HCT116 (cell line): ENCODE results near the gene NDST3. TPM values are rescaled to one million over a fixed set of nuclear protein-coding genes. Genes with fewer than 3 reads are reported as not detected.

Experiments
- ATAC-seq: fragments of 200-7000 bp; cut with Tn5 transposase; 2 replicates; pipeline ENCODE4 v1.9.1; 2020; ENCODE audit warnings: mild to moderate bottlenecking, moderate library complexity
- BruUV-seq: library from RNA; stranded (reverse); fragments of 400-500 nt; replicated peaks from 2 replicates; lab custom pipeline; 2021; lab: Mats Ljungman, UMichigan
- CTCF ChIA-PET: fragments of 300-600 bp; sonication (Branson Sonifier 250); formaldehyde crosslinking; loops from one replicate; lab custom pipeline; 2021; ENCODE audit warnings: antibody characterized with exemption; lab: Charles Lee
- POLR2A ChIA-PET: fragments of 300-600, 350-600 bp; sonication (Branson Sonifier 250); formaldehyde crosslinking; loops from one replicate; lab custom pipeline; 2021; ENCODE audit warnings: antibody characterized with exemption; lab: Charles Lee
- RAD21 ChIA-PET, 2 experiments: fragments of 300-600 bp; sonication (Branson Sonifier 250); formaldehyde crosslinking; loops; one replicate each; lab custom pipeline; 2023; ENCODE audit warnings: low total read pairs in 2 of 2; ENCODE audit not compliant: uncharacterized antibody in 2 of 2, unreplicated experiment in 2 of 2, low non-redundant PET in 1 of 2; lab: Charles Lee
- DNase-seq: peaks from one replicate; pipeline ENCODE4 v3.0.0-alpha.2; 2010; ENCODE audit warnings: low read depth, low spot score
- H2AFZ ChIP-seq: fragments of 200-600 bp; shearing (Covaris generic), sonication (generic); 2 replicates; pipeline ENCODE4 v1.6.1; 2017; ENCODE audit warnings: low read depth, mixed run types, mixed read lengths, antibody characterized with exemption, low read length; ENCODE audit not compliant: poor library complexity, severe bottlenecking
- H3K27ac ChIP-seq: 2 replicates; pipeline ENCODE4 v1.5.1; 2012; ENCODE audit warnings: low read depth, low read length
- H3K27me3 ChIP-seq: fragments of 200-600 bp; sonication (generic); 2 replicates; pipeline ENCODE4 v1.6.1; 2016; ENCODE audit warnings: mixed run types, low read length, mixed read lengths; ENCODE audit not compliant: insufficient read depth
- H3K36me3 ChIP-seq, 2 experiments: fragments of 200-500 bp in 1 of 2; fragments of 200-600 bp in 1 of 2; sonication (Bioruptor generic) in 1 of 2; sonication (generic) in 1 of 2; 2 replicates each; pipeline versions ENCODE4 v1.5.1 to v1.6.1; 2014 to 2016; ENCODE audit warnings: low read length in 2 of 2, inconsistent platforms in 1 of 2, mixed read lengths in 1 of 2, mixed run types in 1 of 2; ENCODE audit not compliant: insufficient read depth in 2 of 2, control insufficient read depth in 1 of 2
- H3K4me1 ChIP-seq, 2 experiments: fragments of 200-600 bp in 1 of 2; sonication (generic) in 1 of 2; 2 replicates each; pipeline versions ENCODE4 v1.5.1 to v1.6.1; 2012 to 2017; ENCODE audit warnings: low read length in 2 of 2, inconsistent platforms in 1 of 2, mild to moderate bottlenecking in 1 of 2, mixed read lengths in 1 of 2, mixed run types in 1 of 2, moderate library complexity in 1 of 2; ENCODE audit not compliant: insufficient read depth in 2 of 2, control insufficient read depth in 1 of 2
- H3K4me2 ChIP-seq: fragments of 200-600 bp; sonication (generic); 2 replicates; pipeline ENCODE4 v1.6.1; 2017; ENCODE audit warnings: mixed run types, low read length, mixed read lengths
- H3K4me3 ChIP-seq, 2 experiments: fragments of 200-600 bp in 1 of 2; sonication (generic) in 1 of 2; replicated peaks in 1 of 2; 2 replicates each; pipeline ENCODE4 v1.5.1; 2011 to 2016; ENCODE audit warnings: low read length in 2 of 2, control low read depth in 1 of 2, low read depth in 1 of 2, mild to moderate bottlenecking in 1 of 2, mixed read lengths in 1 of 2, mixed run types in 1 of 2
- H3K79me2 ChIP-seq: fragments of 200-600 bp; sonication (generic); 2 replicates; pipeline ENCODE4 v1.6.1; 2017; ENCODE audit warnings: mild to moderate bottlenecking, mixed run types, low read length, moderate library complexity, mixed read lengths; ENCODE audit not compliant: insufficient read depth
- H3K9ac ChIP-seq: fragments of 200-600 bp; sonication (generic); 2 replicates; pipeline ENCODE4 v1.6.1; 2016; ENCODE audit warnings: low read length, mixed read lengths
- H3K9me2 ChIP-seq: fragments of 200-600 bp; sonication (generic), shearing (Covaris generic); 2 replicates; pipeline ENCODE4 v1.6.1; 2017; ENCODE audit warnings: mixed run types, mild to moderate bottlenecking, moderate library complexity; ENCODE audit not compliant: insufficient read depth
- H3K9me3 ChIP-seq, 2 experiments: fragments of 200-500 bp in 1 of 2; fragments of 200-600 bp in 1 of 2; sonication (Bioruptor generic) in 1 of 2; sonication (generic) in 1 of 2; 2 replicates each; pipeline ENCODE4 v1.6.1; 2014 to 2017; ENCODE audit warnings: low read length in 2 of 2, mixed read lengths in 2 of 2, inconsistent platforms in 1 of 2, low read depth in 1 of 2, mild to moderate bottlenecking in 1 of 2, mixed run types in 1 of 2, moderate library complexity in 1 of 2; ENCODE audit not compliant: control insufficient read depth in 1 of 2, insufficient read depth in 1 of 2
- H4K20me1 ChIP-seq: fragments of 200-600 bp; sonication (generic), shearing (Covaris generic); 2 replicates; pipeline ENCODE4 v1.6.1; 2017; ENCODE audit warnings: mixed run types, mild to moderate bottlenecking, moderate library complexity; ENCODE audit not compliant: insufficient read depth
- CBX3 ChIP-seq: IDR thresholded peaks from 2 replicates; pipeline ENCODE4 v1.6.1; 2012; ENCODE audit warnings: low read depth
- EGR1 ChIP-seq: IDR thresholded peaks from 2 replicates; pipeline ENCODE4 v1.6.1; 2012; ENCODE audit warnings: low read depth
- ELF1 ChIP-seq: IDR thresholded peaks from 2 replicates; pipeline ENCODE4 v1.6.1; 2012; ENCODE audit warnings: low read depth, borderline replicate concordance
- EZH2 ChIP-seq: fragments of 200-600 bp; sonication (generic); IDR thresholded peaks from 2 replicates; pipeline ENCODE4 v1.6.1; 2017; ENCODE audit warnings: antibody characterized with exemption, mixed run types
- EZH2phosphoT487 ChIP-seq: fragments of 200-600 bp; IDR thresholded peaks from 2 replicates; pipeline ENCODE4 v1.6.1; 2018; ENCODE audit warnings: antibody characterized with exemption, borderline replicate concordance
- JUND ChIP-seq: IDR thresholded peaks from 2 replicates; pipeline ENCODE4 v1.6.1; 2012
- POLR2AphosphoS5 ChIP-seq: IDR thresholded peaks from 2 replicates; pipeline ENCODE4 v1.6.1; 2011; ENCODE audit warnings: mild to moderate bottlenecking, low read depth, low read length, moderate library complexity
- SIN3A ChIP-seq: IDR thresholded peaks from 2 replicates; pipeline ENCODE4 v1.6.1; 2012; ENCODE audit warnings: low read depth
- SRF ChIP-seq: IDR thresholded peaks from 2 replicates; pipeline ENCODE4 v1.6.1; 2012; ENCODE audit warnings: low read depth
- TCF7L2 ChIP-seq: IDR thresholded peaks from 2 replicates; pipeline ENCODE4 v1.7.0; 2011; ENCODE audit warnings: borderline replicate concordance, inconsistent platforms; ENCODE audit not compliant: insufficient read depth, insufficient read length; ENCODE audit errors: extremely low read depth
- YY1 ChIP-seq: IDR thresholded peaks from 2 replicates; pipeline ENCODE4 v1.6.1; 2011; ENCODE audit warnings: low read length, low read depth, moderate library complexity, mild to moderate bottlenecking; ENCODE audit not compliant: insufficient replicate concordance; ENCODE audit errors: extremely low read depth
- ZFX ChIP-seq: fragments of 450-650 bp; IDR thresholded peaks from 2 replicates; pipeline ENCODE4 v1.6.1; 2017
- intact Hi-C: fragments of 100-400 bp; cut with micrococcal nuclease; formaldehyde crosslinking; loops from 2 replicates; pipeline ENCODE4 v1.10.0; 2022
- total RNA-seq: library from RNA; stranded (reverse); gene quantifications from one replicate; pipeline ENCODE4 v1.2.1, GENCODE V29; 2021; ENCODE audit not compliant: unreplicated experiment
- TF ChIP-seq, protein P1 (sequence below), 3 experiments: fragments of 200-600 bp in 1 of 3; sonication (generic) in 1 of 3; IDR thresholded peaks in 2 of 3; conservative IDR thresholded peaks in 1 of 3; 2 replicates each; pipeline ENCODE4 v1.5.1; 2012 to 2017; ENCODE audit warnings: low read depth in 2 of 3, low read length in 2 of 3, antibody characterized with exemption in 1 of 3, borderline replicate concordance in 1 of 3, control low read depth in 1 of 3, mild to moderate bottlenecking in 1 of 3, mixed read lengths in 1 of 3, mixed run types in 1 of 3, moderate library complexity in 1 of 3; ENCODE audit not compliant: insufficient read depth in 1 of 3
- TF ChIP-seq, protein P2 (sequence below): IDR thresholded peaks from 2 replicates; pipeline ENCODE4 v1.6.1; 2012
- TF ChIP-seq, protein P3 (sequence below): IDR thresholded peaks from 2 replicates; pipeline ENCODE4 v1.6.1; 2011; ENCODE audit warnings: mild to moderate bottlenecking, low read length, moderate library complexity; ENCODE audit not compliant: insufficient replicate concordance; ENCODE audit errors: extremely low read depth

NDST3 gene
- total RNA-seq, 1 experiment from 2014 or later, result not detected

DNA sequence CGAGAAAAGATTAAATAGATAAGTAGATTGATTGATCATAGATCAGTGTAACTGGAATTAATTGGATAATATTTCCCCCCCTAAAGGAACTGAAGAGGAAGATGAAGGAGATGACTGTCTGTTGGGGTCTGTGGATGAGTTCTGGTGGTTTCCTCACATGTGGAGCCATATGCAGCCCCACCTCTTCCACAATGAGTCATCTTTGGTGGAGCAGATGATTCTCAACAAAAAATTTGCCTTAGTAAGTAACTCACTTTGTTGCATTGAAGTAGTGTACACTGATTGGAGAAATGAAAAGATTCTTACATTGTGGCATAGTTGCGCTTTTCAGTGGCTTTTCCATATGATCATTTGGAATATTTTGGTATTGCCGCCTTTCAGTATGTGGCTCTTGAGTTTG, 80.4 kb downstream of the NDST3 start:
- intact Hi-C loops, result no loop called here
- Histone ChIP-seq H3K9me2 (no peaks in the 10 kb centered on the region), H3K9me3 (no peaks in the 10 kb centered on the region), H3K4me2 (no peak overlapping the region), H2AFZ (no peak overlapping the region)
- POLR2A ChIA-PET, result no interaction called here
- TF ChIP-seq YY1, result no peak
- no peak for TF ChIP-seq POLR2AphosphoS5
- TF ChIP-seq TCF7L2, result no peak
- TF ChIP-seq SRF, result no peak
- no peak for TF ChIP-seq ELF1
- no peak for TF ChIP-seq JUND
- TF ChIP-seq EGR1, result no peak
- TF ChIP-seq SIN3A, result no peak
- no peak for TF ChIP-seq CBX3
- TF ChIP-seq, all 23 proteins: peak for 0
- ChIA-PET CTCF (no interaction called here), RAD21 (no interaction called here)
- Histone ChIP-seq H4K20me1 (no peaks in the 10 kb centered on the region), H3K36me3 (no peaks in the 10 kb centered on the region), H3K4me1 (0 out of 4 replicates have a peak, but pooled peaks cover 0 to 4% of the 10 kb centered on the region in 2 experiments), H3K27ac (no peak overlapping the region), H3K79me2 (no peaks in the 10 kb centered on the region), H3K27me3 (no peaks in the 10 kb centered on the region), H3K9ac (no peak overlapping the region), H3K4me3 (no peak overlapping the region)
- BruUV-seq, result no TSS peak
- no peak for DNase-seq
- no peak for ATAC-seq

DNA sequence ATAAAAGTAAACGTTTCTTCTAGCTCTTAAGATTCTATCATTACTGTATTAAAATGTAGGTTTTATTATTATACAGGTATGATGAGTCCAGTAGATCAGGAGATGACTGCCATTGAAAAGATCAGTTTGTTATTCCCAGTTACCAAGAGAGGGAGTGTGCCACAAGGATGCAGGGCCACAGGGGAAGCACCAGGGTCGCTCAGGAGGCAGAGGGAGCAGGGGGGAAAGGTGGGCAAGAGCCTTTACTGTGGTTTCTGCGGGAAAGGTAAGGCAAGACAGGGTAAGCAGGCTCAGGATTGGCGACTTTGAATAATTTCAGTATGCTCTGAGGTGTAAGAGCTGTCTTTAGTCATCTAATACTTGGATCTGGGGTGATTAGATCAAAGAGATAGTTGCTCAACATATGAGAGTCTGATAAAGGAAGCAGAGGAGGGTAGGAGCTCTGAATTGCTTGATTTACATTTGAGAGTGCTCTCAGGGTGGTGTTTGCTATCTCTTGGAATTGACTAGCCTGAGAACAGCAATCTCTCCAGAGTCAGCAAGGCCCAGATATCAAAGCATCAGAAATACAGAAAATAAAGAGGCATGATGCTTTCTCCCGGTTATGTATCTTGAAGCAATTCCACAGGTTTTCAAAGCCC, 86.0 kb downstream of the NDST3 start:
- Histone ChIP-seq H2AFZ (no peak overlapping the region), H4K20me1 (no peaks in the 10 kb centered on the region), H3K9ac (no peak overlapping the region), H3K9me2 (no peaks in the 10 kb centered on the region), H3K9me3 (no peaks in the 10 kb centered on the region), H3K36me3 (no peaks in the 10 kb centered on the region), H3K79me2 (no peaks in the 10 kb centered on the region), H3K27me3 (no peaks in the 10 kb centered on the region), H3K4me2 (no peak overlapping the region), H3K27ac (no peak overlapping the region), H3K4me3 (no peak overlapping the region), H3K4me1 (no peaks in the 10 kb centered on the region)
- ATAC-seq (no peak), DNase-seq (no peak)
- intact Hi-C loops, result no loop called here
- TF ChIP-seq, protein P1, sequence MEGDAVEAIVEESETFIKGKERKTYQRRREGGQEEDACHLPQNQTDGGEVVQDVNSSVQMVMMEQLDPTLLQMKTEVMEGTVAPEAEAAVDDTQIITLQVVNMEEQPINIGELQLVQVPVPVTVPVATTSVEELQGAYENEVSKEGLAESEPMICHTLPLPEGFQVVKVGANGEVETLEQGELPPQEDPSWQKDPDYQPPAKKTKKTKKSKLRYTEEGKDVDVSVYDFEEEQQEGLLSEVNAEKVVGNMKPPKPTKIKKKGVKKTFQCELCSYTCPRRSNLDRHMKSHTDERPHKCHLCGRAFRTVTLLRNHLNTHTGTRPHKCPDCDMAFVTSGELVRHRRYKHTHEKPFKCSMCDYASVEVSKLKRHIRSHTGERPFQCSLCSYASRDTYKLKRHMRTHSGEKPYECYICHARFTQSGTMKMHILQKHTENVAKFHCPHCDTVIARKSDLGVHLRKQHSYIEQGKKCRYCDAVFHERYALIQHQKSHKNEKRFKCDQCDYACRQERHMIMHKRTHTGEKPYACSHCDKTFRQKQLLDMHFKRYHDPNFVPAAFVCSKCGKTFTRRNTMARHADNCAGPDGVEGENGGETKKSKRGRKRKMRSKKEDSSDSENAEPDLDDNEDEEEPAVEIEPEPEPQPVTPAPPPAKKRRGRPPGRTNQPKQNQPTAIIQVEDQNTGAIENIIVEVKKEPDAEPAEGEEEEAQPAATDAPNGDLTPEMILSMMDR (IDR thresholded peaks at IDR 0.05 in 2 of 3, conservative IDR thresholded peaks at IDR 0.05 in 1 of 3; ENCODE audit: borderline replicate concordance in 1 of 3, insufficient read depth in 1 of 3, low read depth in 2 of 3, low read length in 2 of 3), result no peak
- TF ChIP-seq ZFX (no peak), CBX3 (no peak), EZH2 (no peak), SIN3A (no peak), EGR1 (no peak), EZH2phosphoT487 (no peak)
- TF ChIP-seq, protein P2, sequence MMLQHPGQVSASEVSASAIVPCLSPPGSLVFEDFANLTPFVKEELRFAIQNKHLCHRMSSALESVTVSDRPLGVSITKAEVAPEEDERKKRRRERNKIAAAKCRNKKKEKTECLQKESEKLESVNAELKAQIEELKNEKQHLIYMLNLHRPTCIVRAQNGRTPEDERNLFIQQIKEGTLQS, result no peak
- TF ChIP-seq, protein P3, sequence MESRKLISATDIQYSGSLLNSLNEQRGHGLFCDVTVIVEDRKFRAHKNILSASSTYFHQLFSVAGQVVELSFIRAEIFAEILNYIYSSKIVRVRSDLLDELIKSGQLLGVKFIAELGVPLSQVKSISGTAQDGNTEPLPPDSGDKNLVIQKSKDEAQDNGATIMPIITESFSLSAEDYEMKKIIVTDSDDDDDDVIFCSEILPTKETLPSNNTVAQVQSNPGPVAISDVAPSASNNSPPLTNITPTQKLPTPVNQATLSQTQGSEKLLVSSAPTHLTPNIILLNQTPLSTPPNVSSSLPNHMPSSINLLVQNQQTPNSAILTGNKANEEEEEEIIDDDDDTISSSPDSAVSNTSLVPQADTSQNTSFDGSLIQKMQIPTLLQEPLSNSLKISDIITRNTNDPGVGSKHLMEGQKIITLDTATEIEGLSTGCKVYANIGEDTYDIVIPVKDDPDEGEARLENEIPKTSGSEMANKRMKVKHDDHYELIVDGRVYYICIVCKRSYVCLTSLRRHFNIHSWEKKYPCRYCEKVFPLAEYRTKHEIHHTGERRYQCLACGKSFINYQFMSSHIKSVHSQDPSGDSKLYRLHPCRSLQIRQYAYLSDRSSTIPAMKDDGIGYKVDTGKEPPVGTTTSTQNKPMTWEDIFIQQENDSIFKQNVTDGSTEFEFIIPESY, result no peak
- no TSS peak for BruUV-seq
- ChIA-PET POLR2A (no interaction called here), CTCF (no interaction called here), RAD21 (no interaction called here)
